CD4-positive, alpha-beta T cell treated with Interleukin-4 for 1 hour (primary cell): ENCODE measurements around the gene ZNF326.
A peak's percentile ranks its signal among the peaks of the same experiment; 100 is the strongest.
"Not testable (repeated sequence)": the region's sequence is repeated elsewhere in the genome, so short reads cannot be mapped to it uniquely, and the experiment has no call there.

Source experiments
- DNase-seq, 2 donors: peaks; one replicate each; pipeline ENCODE4 v3.0.0-alpha.2; 2020 to 2022

Gene ZNF326

GRCh38 chr1:89971600-89971999 lies 23.3 kb upstream of the ZNF326 start:
- no peak for DNase-seq

DNA sequence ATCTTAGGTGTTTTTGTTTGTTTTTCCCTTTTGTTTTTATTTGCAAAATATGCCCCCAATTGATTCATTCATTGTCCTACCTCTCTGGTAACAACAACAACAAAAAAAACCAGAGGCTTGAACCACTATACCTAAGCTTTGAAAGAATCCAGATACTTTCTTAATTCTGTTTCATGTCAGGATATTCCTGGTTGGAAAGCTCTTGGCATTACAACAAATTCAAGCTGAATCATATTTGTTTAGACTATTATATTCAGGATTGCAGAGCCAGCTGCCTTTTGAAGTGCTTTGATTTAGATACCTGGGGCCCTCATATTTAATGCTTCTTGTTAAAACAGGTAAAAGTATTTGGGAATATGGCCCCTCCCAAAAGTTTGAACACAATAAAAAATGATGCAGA lies 22.9 kb upstream of the ZNF326 start:
- no peak for DNase-seq

DNA sequence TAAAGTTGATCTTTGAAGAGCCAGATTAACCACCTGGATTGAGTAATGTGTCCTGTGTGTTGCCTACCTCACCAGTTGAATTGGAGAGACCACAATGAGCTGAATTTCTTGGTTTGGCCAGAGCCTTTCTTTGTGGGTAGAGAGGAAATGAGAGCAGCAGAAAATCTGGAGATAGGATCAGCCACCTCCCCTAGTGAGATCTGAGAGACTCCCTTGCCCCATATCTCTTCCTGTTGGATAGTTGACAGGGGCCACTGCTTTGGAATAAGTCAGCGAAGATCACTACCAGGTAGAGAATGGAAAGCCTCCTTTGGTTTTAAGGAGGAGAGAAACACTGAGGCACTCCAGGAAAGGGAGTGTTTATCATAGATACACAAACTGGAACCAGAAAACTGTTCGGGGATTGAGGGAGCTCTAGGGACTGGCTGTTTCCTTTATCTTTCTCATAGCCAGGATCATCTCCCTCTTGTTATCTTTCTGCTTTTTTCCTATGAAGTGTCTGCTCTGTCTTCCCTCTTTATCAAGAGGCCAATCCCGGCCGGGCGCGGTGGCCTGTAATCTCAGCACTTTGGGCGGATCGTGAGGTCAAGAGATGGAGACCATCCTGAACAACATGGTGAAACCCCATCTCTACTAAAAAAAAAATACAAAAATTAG lies 21.3 kb upstream of the ZNF326 start:
- DNase-seq: no peak

DNA sequence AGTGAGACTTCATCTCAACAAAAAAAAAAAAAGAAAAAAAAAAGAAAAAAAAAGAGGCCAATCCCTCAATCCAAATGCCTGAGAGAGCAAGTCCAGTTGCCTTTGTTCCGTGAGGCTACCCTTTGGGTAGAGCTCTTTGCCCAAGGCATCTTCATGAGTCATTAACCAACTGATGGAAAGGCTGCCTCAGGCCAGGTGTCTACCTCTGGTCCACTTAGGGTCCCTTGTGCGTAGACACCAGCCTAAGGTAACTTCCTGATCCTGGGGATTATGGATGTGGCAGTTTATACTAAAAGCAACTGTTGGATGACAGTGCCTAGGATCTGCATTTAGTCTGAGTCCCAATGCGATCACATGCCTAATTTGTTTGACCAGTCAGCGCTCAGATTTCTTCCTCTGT lies 20.7 kb upstream of the ZNF326 start:
- DNase-seq: no peak

DNA sequence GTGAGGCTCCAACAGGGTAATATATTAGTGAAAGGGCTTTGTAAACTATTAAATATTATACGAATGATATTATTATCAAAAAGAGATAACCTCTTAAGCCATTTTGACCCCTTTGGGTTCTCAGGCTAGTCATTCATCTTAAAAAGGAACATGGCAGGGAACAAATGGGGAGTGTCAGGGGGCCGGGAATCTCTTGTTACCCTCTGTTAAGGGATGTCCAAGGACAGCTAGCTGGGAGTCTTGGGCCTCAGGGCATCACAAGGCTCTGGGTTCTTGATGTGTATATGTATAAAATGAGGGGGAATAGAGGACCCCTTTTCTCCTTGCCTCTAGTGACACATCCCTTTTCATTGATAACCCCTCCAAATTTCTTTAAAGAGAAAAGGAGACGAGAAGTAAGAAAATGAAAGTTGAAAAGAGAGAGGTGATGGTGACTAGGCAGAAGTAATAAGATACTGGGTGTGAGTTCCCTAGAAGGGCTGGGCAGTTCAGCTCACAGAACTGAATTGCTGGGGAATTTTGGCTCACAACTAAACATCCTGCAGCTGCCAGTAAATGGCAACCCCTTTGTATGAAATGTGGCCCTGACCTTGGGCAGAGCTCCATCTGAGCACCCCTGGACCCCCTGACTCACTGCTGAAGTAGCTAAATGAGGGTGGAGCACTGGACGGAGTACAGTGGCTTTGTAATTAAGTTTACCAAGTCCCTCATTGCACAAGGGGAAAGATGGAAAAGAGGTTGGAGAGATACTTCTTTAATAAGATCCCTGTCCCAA lies 20.0 kb upstream of the ZNF326 start:
- peak in 1 of 2 donors; percentile 34 for DNase-seq

DNA sequence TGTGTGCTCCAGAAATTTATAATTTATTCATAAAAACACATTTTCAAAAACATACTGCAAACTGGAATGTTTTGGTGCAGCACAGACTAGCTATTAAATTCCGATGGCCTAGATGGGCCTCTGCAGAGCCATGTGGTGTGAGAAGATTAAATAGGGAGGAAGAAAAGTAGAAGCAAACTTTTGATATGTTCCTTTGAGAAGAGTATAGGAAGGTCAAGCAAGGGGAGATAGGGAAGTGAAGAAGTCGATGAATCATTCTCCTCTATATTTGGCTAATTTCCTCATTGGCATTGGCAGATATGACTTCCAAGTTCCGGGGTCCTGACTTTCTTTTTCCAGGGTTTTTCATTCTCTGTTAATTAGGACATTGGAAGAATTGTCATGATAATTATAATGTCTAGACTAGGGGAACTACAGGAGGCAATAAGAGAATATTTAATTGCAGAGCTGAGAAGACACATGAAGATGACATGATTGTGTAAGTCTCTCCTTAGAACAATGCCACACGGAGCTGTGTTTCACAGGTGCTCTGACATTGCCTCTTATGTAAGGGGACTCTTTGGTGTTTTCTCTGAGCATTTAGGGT lies 19.3 kb upstream of the ZNF326 start:
- no peak for DNase-seq

GRCh38 chr1:89978755-89979154 lies 16.2 kb upstream of the ZNF326 start:
- no peak for DNase-seq

DNA sequence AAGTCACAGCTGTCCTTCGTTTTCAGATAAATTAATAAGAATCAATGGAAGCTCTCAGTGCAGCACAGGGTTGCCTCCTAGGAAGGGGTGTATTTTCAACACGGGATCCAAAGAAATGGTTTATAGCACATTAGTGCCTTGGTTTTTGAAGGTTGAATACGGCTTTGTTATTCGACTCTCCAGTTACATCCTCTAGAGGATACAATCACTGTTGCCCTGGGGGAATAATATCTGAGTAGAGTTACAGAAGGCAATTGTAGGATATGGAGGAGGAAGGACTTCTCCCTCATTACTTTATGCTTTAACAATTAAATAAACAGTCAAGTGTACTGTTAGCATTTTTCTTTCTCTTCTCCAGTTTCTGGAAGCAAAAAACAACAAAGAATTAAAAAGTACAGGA lies 14.3 kb upstream of the ZNF326 start:
- no peak for DNase-seq

- not testable (repeated sequence) for DNase-seq
Measured at GRCh38 chr1:89982846-89983245, 12.1 kb upstream of the ZNF326 start.

DNA sequence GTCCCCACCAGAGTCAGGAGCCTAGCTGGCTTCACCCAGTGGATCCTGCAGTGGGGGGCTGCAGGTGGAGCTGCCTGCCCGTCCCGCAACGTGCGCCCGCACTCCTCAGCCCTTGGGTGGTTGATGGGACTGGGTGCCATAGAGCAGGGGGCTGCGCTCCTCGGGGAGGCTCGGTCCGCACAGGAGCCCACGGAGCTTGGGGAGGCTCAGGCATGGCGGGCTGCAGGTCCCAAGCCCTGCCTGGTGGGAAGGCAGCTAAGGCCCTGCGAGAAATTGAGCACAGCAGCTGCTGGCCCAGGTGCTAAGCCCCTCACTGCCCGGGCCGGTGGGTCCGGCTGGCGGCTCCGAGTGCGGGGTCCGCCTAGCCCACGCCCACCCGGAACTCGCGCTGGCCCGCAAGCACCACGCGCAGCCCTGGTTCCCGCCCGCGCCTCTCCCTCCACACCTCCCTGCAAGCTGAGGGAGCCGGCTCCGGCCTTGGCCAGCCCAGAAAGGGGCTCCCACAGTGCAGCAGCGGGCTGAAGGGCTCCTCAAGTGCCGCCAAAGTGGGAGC lies 10.3 kb upstream of the ZNF326 start:
- DNase-seq: not testable (repeated sequence)

DNA sequence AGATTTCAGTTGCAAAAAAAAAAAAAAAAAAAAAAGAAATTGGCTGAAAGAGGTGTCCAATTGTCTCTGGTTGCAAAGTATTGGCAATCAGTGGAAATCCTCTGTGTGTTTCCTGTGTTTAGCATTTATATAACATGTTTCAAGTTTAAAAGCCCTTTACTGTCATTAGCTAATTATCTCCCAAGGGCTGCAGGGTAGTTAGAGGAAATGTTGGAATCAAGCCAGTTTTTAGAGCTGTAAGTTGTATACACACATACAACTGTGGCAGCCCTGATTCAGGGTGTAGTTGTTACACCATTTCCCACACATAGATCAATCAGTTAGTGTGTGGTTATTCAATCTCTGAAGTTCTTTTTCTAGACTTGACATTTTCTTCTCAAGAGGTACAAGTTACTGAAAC lies 8.9 kb upstream of the ZNF326 start:
- DNase-seq: no peak

GRCh38 chr1:89987159-89987819 lies 7.6 kb upstream of the ZNF326 start:
- peak; percentile 65 to 80 for DNase-seq

DNA sequence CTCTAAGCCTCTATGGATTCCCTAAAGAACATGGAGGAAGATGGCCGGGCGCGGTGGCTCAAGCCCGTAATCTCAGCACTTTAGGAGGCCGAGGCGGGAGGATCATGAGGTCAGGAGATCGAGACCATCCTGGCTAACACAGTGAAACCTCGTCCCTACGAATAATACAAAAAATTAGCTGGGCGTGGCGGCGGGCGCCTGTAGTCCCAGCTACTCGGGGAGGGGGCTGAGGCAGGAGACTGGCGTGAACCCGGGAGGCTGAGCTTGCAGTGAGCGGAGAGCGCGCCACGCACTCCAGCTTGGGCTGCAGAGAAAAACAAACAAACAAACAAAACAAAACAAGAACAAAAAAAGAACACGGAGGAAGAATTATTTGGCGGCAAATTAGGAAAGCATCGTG lies 5.8 kb upstream of the ZNF326 start:
- no peak for DNase-seq

GRCh38 chr1:89989799-89990198 lies 5.1 kb upstream of the ZNF326 start:
- DNase-seq: no peak

- DNase-seq: no peak
Measured at GRCh38 chr1:89990976-89991831, 3.7 kb upstream of the ZNF326 start.

DNA sequence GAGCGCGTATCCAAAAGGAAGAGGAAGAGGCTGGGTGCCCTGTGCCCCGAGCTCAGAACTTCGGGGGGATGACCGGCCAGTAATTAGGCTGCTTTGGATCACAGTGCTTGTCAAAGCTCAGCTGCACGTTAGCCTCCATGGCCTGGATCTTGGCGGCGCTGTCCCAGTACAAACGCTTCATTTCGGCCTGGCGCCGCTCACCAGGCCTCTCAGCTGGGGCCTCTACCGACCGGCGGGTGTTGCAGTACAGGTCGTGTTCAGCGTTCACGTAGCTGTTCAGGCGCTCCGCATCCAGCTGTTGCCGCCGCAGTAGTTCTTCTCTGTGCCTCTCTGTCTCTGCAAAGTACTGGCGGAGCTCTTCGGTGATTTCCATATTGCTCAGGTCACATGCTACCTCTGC lies 1.4 kb upstream of the ZNF326 start:
- no peak for DNase-seq

DNA sequence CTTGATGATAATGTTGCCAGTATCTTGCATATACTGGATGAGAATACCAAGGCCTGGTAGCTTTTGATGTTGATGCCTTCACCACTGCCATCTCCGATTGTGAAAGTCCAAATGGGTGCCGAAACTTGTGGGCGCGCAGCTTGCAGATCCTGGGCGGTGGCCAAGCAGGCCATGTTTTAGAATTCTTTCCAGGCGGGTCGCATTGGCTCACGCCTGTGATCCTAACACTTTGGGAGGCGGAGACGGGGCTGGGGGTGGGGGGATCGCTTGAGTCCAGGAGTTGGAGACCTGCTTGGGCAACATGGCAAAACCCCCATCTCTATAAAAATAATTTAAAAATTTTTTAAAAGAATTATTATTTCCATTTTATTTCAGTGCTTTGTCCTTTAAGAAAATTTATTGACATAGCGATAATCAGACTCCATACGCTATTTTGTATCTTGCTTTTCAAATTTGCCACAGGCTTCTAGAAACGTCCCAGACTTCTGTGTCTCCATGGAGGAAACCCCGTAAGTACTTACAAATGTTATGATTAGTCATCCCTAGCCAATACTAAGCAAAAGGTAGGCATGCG lies 592 bp upstream of the ZNF326 start:
- DNase-seq: no peak

- no peak for DNase-seq
Measured at GRCh38 chr1:89995598-89996449, 914 bp downstream of the ZNF326 start.

DNA sequence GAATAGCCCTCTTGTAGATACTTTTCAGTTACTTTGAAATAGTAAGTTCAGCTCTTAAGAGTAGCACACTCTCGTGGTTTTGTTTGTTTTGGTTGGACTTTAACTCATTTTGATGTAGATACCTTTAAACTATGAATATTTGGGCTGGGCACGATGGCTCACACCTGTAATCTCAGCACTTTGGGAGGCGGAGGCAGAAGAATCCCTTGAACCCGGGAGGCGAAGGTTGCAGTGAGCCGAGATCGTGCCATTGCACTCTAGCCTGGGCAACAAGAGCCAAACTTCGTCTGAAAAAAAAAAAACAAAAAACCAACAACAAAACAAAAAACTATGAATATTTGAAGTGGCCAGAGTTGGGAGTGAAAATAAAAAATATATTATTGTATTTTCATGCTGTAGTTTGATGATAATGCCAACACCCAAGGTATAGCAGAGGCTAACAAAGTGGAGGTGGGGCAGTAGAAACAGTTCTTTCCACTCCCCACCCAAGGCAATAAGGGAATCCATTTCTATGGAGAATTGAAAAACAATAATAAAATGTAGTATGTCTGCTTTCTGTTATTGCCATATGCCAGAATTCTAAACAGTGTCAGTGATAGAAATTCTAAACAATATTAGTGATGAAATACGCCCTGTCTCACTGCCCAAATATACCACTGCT lies 1.7 kb downstream of the ZNF326 start:
- DNase-seq: no peak

DNA sequence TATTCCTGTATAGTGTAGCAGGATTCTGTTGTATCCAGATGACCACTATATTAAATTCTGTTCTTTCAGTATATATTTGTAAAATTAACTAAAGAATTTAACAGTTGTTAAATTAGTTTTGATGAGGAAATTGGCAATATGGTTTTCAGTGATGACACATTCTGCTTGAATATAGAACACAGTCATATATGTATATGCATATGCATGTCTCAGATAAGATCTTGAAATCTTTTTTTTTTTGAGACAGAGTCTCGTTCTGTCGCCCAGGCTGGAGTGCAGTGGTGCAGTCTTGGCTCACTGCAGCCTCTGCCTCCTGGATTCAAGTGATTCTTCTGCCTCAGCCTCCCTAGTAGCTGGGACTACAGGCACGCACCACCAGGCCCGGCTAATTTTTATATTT lies 2.2 kb downstream of the ZNF326 start:
- DNase-seq: not testable (repeated sequence)
